Measurements from ENCODE around the gene RS1.

The RS1 gene

GRCh38 chrX:18672008-18672407, at the start of gene RS1:
TSS of gene RS1 (minus strand) at chrX:18672108. CDS start at chrX:18672068, 40 bp downstream.
- DNase-seq = no peak

- DNase-seq = no peak
Measured at GRCh38 chrX:18719852-18720251, 47.9 kb upstream of the RS1 start.

DNA sequence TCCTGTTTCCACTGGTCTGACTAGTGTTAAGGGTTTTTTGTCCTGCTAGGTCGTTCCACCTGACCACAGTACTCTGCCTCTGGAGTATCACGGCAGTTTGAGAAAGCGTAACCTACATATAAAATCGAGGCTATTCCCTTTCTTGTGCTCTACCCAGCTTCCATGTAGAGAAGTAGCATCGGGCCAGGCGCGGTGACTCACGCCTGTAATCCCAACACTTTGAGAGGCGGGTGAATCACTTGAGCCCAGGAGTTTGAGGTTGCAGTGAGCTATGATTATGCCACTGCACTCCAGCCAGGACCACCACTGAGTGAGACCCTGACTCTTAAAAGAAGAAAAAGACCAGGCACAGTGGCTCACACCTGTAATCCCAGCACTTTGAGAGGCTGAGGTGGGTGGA, 43.0 kb upstream of the RS1 start:
- DNase-seq = no peak

DNA sequence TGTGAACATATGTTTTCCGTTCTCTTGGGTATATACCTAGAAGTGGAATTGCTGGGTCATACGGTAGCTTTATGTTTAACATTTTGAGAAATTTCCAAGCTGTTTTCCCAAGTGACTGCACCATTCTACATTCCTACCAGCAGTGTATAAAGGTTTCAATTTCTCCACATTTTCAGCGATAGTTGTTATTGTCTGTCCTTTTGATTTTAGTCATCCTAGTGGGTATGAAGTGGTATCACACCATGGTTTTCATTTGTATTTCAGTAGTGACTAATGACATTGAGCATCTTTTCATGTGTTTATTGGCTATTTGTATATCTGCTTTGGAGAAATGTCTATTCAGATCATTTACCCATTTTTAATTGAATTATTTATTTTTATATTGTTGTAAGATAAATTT, 37.9 kb upstream of the RS1 start:
- DNase-seq = no peak

- no peak for DNase-seq
Measured at GRCh38 chrX:18707426-18708049, 35.6 kb upstream of the RS1 start, which contains the start of gene PPEF1. TSS of gene PPEF1 (plus strand) at chrX:18707645. CDS start at chrX:18707781, 136 bp downstream.

DNA sequence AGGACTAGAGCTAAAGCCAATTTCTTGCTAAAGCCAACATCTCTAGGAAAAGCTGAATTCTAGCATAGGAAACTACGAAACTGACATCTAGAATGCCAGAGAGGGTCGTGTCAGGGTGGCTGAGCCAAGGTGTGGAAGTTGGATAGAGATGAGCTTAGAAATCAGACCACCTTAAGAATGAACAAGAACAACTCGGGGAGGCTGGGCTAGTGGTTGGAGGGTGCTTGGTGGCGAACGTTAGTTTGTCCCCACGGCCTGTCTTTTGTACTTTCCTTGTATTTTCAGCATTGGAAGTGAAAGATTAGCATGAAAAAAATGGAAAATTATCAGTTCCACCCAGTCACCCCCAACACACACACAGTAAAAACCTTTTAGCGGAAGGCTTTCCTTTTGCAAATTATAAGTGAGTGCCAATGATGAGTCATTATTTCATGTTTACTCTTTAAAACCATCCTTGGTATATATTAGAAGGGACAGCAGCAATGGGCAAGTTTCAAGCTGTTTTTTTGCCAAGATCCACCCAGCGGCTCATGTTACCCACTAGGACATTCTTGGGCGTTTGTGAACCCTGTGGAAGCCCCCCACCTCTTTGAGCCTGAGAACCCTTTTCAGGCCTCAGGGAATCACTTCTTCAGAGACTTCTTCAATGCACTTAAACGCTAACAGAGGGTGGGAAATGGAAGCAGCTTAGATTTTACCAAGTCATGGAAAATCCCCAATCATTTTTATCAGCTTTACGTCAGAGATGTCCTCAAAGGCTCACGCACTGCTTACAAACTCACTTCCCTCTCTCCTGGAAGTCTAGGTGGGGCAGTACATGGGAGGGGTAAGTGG, 30.7 kb upstream of the RS1 start:
- no peak for DNase-seq

- no peak for DNase-seq
Measured at GRCh38 chrX:18701621-18702361, 29.9 kb upstream of the RS1 start.

- no peak for DNase-seq
Measured at GRCh38 chrX:18698737-18699650, 27.1 kb upstream of the RS1 start.

DNA sequence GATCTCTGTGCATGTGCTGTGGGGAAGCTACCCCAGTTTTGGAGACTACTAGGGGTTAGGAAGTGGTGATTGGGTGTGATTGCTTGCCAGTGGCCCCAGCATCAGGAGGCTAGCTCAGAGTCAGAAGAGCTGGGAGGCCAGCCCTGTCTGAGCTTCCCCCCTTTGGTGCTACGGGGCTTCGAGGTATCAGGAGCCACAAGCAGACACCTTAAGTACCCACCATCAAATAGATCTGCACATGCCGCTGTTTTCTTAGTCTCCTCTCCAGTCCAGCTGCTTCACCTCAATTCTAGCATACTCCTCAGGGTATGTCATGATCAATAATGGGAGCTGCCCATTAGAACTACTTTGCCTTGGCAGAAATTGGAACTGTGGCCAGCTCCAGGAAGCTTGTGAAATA, 24.7 kb upstream of the RS1 start:
- no peak for DNase-seq

DNA sequence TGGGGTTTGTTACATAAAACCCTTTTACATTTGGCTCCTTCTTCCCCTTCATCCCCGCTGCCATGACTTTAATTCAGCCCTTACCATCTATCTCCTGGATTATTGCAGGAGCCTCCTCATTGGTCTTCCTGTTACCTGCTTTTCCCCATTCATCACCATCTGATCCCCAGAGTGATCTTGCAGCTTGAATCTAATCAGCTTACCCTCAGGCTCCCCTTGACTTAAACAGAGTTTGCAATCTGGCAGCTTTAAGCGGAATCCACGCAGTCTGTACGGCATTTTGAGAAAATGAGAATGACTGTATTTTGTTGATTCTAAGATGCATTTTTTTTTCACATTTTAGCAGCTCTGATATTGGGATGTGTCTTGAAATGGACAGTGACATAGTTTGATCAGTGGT, 20.6 kb upstream of the RS1 start:
- DNase-seq = no peak

GRCh38 chrX:18691431-18691830, 19.5 kb upstream of the RS1 start:
- DNase-seq = no peak

- DNase-seq = no peak
Measured at GRCh38 chrX:18687856-18688495, 16.1 kb upstream of the RS1 start.

DNA sequence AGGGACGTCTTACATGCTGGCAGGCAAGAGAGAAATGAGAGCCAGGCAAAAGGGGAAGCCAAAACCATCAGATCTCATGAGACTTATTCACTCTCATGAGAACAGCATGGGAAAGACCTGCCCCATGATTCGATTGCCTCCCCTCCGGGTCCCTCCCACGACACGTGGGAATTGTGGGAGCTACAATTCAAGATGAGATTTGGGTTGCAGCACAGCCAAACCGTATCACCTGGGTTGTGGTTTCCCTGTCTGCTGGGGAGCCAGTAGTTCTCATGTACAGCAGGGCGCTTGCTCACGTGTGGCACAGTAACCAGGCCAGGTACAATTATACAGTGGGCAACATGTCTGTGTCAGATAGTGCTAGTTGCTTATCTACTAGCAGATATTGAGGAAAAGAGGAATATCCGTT, 11.1 kb upstream of the RS1 start:
- no peak for DNase-seq

GRCh38 chrX:18681996-18682395, 10.1 kb upstream of the RS1 start:
- DNase-seq = no peak

DNA sequence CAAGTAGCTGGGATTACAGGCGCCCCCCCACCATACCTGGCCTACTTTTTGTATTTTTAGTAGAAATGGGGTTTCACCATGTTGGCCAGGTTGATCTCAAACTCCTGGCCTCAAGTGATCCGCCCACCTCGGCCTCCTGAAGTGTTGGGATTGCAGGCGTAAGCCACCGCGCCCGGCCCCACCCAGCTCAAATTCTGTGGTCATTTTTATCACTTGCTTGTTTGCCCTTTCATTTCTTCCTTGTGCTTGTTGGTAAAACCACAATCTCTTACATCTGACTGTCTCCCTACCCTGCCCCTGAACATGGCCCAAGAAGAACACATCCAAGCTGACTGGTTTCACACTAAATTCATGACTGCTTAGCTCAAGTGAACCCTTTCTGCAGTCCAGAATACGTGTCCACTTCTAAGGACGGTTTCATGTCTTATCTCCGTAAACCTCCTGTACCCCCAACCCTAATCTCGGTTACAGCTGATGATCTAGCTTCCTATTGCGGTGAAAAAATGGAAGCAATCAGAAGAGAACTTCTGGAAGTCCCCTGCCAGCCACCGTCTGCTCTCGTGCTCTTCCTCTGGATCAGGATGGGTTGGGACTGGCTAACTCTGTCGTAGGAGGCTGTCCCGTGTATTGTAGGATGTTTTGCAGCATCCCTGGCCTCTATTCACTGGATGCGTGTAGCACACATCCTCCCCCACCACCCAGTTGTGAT, 5.4 kb upstream of the RS1 start:
- no peak for DNase-seq

DNA sequence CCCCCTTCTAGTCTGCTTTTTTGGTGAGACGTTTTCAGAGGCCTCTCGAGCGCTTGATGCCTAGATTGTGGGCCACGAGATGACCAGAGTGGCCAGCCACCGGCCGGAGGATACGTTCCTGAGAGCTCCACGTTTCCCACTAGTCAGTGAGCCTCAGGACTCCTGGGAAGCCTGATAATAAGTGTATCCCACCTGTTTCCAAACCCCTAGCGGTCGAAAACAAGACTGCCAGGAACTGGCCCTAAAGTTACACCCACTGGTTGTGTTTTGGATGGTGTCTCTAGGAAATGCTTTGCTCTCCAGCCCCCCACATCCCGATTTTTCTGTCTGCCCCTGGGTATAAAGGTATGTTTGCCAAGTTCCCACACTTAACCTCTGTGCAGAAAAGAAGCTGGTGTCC, 4.6 kb upstream of the RS1 start:
- no peak for DNase-seq

- no peak for DNase-seq
Measured at GRCh38 chrX:18676050-18676449, 4.1 kb upstream of the RS1 start.

DNA sequence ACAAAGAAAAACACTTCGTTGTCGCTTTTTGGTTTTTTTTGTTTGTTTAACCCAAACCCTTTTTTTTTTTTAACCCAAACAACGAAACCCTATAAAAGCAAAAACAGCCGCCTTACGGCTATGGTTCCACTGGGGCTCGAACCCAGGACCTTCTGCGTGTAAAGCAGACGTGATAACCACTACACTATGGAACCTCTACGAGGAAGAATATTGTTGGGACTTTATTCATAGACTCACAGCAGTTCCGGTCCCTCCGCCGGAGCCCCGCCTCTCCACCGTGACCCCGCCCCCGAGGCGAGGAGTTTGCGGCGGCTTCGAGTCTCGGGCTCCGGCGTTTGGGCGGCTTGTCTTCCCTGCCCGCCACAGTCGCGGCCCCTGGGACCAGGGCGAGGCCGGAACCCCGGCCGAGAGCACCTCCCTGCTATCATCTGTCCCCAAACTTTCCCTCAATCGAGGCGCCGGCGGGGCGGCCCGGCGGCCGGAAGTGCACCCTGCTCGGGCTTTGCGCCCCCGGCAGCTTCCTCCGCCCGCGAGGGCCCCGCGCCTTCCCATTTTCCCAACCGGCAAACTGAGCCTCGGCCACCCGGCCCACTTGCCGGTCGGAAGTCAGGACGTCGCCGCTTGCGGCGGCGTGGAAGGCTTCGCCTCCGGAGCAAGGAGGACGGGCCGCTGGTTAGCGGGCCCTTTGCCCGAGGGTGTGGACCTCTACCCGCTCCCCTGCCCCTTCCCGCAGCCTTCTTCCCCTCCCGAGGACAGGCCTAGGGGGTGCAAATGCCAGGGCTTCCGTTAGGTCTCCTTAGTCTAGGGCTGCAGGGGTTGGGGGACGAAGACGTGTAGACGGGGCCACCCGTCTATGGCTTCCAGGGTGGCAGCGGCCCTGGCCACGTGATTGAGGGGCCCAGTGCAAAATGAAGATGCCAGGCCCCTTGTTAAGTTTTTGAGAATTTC, 3.2 kb upstream of the RS1 start:
- peak; percentile 51 for DNase-seq

DNA sequence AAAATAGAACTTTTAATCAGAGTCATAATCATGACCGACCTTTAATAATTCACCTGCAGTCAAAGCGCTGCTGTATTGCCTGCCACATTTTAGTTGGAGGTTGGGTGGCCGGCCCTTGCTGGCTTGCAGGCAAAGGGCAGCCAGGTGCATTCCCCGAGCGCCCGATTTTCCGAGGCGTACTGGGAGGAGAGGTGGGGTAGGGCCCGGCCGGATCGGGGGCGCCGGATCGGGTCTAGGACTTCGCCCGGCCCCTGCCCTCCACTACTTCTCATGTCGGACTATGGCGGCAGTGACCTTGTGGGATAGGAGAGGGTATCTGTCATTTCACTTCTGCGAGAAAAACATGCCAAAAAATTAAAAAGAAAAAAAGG, 2.5 kb upstream of the RS1 start:
- DNase-seq = no peak

DNA sequence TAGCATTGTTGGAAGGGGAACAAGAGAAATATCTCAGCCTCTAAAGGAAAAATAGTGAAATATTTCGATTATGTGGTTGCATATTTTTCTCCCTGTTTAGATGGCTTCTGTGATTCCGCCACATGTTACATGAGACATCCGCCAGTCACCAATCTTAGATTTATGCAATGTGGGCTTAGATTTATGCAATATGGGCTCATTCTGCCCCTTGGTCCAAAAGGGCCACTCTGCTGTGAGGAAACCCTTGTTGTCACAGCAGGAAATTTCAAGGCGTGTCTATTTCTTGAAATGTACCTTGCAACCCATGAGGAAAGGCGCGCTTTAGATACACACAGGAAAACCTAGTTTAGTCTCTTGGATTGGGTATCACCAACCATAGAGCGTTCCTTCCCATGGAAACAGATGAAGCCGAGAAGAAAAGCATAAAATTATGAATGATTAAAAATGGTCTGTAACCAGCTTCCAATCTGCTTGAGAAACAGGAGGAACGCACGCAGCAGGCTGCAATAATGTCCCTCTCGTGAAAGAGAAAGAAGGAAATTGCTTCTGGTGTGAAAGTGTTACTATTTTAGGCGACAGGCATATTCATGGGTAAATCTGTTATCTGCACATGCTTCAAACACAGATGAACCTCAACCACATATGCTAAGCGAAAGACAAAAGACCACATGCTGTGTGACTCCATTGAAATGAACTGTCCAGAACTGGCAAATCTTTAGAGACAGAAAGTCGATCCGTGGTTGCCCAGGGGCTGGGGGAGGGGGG, 3.7 kb downstream of the RS1 start:
- DNase-seq = no peak

All from GDM1 (cell line).